GM19395 (cell line): Measurements from ENCODE around the gene MINPP1.

Experiments used
- ATAC-seq: cut with Tn5 transposase; IDR thresholded peaks from one replicate; pipeline ENCODE4 v1.9.1; 2021; ENCODE audit warnings: mild to moderate bottlenecking, moderate library complexity; ENCODE audit not compliant: unreplicated experiment

Gene MINPP1

GRCh38 chr10:87519582-87519981 is 14.9 kb downstream of the MINPP1 start:
- peak; percentile 84 for ATAC-seq

- ATAC-seq, result no peak
Measured at GRCh38 chr10:87523731-87524130, 19.0 kb downstream of the MINPP1 start.

GRCh38 chr10:87524296-87524695 is 19.6 kb downstream of the MINPP1 start:
- ATAC-seq, result no peak

GRCh38 chr10:87531908-87532622 is 27.4 kb downstream of the MINPP1 start:
- ATAC-seq, result no peak

- ATAC-seq, result no peak
Measured at GRCh38 chr10:87532696-87533095, 28.0 kb downstream of the MINPP1 start.

GRCh38 chr10:87534173-87534858 is 29.6 kb downstream of the MINPP1 start:
- peak; percentile 86 for ATAC-seq

- no peak for ATAC-seq
Measured at GRCh38 chr10:87538092-87539015, 33.7 kb downstream of the MINPP1 start.

- no peak for ATAC-seq
Measured at GRCh38 chr10:87541114-87541513, 36.4 kb downstream of the MINPP1 start.

GRCh38 chr10:87544721-87545120 is 40.0 kb downstream of the MINPP1 start:
- ATAC-seq, result no peak

GRCh38 chr10:87545783-87546182 is 41.1 kb downstream of the MINPP1 start:
- ATAC-seq, result no peak

GRCh38 chr10:87546210-87546609 is 41.5 kb downstream of the MINPP1 start:
- no peak for ATAC-seq

GRCh38 chr10:87546971-87547413 is 42.3 kb downstream of the MINPP1 start:
- no peak for ATAC-seq

- ATAC-seq, result no peak
Measured at GRCh38 chr10:87547734-87548311, 43.1 kb downstream of the MINPP1 start.

GRCh38 chr10:87550741-87551140 is 46.0 kb downstream of the MINPP1 start:
- ATAC-seq, result no peak

- ATAC-seq, result no peak
Measured at GRCh38 chr10:87551326-87551725, 46.6 kb downstream of the MINPP1 start.

- no peak for ATAC-seq
Measured at GRCh38 chr10:87552248-87552929, 47.7 kb downstream of the MINPP1 start.

- ATAC-seq, result no peak
Measured at GRCh38 chr10:87557409-87557808, 52.7 kb downstream of the MINPP1 start.

GRCh38 chr10:87558333-87558732 is 53.6 kb downstream of the MINPP1 start:
- ATAC-seq, result no peak

- ATAC-seq, result no peak
Measured at GRCh38 chr10:87559392-87559791, 54.7 kb downstream of the MINPP1 start.

- no peak for ATAC-seq
Measured at GRCh38 chr10:87560495-87561129, 55.9 kb downstream of the MINPP1 start.
